BLaER1 (cell line): ENCODE measurements around the gene LAMA2.

Source experiments
- H3K27ac ChIP-seq: shearing (Covaris generic); formaldehyde crosslinking; 2 replicates; pipeline ENCODE4 v1.8.1; 2022
- H3K27me3 ChIP-seq: shearing (Covaris generic); formaldehyde crosslinking; 2 replicates; pipeline ENCODE4 v1.8.1; 2022
- H3K36me3 ChIP-seq: shearing (Covaris generic); formaldehyde crosslinking; 2 replicates; pipeline ENCODE4 v1.8.1; 2022
- H3K4me1 ChIP-seq: shearing (Covaris generic); formaldehyde crosslinking; 2 replicates; pipeline ENCODE4 v1.8.1; 2022
- H3K4me2 ChIP-seq: shearing (Covaris generic); formaldehyde crosslinking; 2 replicates; pipeline ENCODE4 v1.8.1; 2022
- H3K4me3 ChIP-seq: shearing (Covaris generic); formaldehyde crosslinking; 2 replicates; pipeline ENCODE4 v1.8.1; 2022
- H3K9ac ChIP-seq: shearing (Covaris generic); formaldehyde crosslinking; 2 replicates; pipeline ENCODE4 v1.8.1; 2022
- H3K9me3 ChIP-seq: shearing (Covaris generic); formaldehyde crosslinking; 2 replicates; pipeline ENCODE4 v1.8.1; 2022
- H4K20me1 ChIP-seq: shearing (Covaris generic); formaldehyde crosslinking; 2 replicates; pipeline ENCODE4 v1.8.1; 2022
- Cebpa-rat ChIP-seq: shearing (Covaris generic); IDR thresholded peaks from 2 replicates; pipeline ENCODE4 v1.8.1; 2022

Gene LAMA2

DNA sequence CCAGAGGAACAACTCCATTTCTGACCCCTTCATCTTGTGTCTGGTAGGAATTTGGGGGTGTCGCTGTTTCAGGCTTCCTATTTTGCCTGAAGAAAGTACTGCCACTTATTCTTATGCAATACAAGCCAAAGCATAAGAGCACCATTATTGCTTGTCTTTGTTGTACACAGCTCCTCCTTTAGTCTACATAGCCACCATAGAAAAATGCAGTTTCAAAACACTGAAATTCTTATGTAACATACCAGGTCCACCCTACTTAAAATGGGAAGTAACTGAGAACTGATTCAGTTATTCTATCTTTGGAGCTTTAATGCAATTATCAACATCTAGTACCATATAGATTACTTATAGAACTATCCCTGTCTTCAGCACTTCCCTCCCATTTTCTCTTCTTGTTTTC is 571.5 kb downstream of the LAMA2 start:
- H3K27me3 ChIP-seq: no peaks in the 10 kb centered on the region
- no peaks in the 10 kb centered on the region for H3K36me3 ChIP-seq
- TF ChIP-seq Cebpa-rat: no peak
- H3K27ac ChIP-seq: no peak overlapping the region
- H3K4me1 ChIP-seq: no peaks in the 10 kb centered on the region
- no peaks in the 10 kb centered on the region for H4K20me1 ChIP-seq
- no peak overlapping the region for H3K9ac ChIP-seq
- no peaks in the 10 kb centered on the region for H3K9me3 ChIP-seq
- no peak overlapping the region for H3K4me2 ChIP-seq
- no peak overlapping the region for H3K4me3 ChIP-seq

DNA sequence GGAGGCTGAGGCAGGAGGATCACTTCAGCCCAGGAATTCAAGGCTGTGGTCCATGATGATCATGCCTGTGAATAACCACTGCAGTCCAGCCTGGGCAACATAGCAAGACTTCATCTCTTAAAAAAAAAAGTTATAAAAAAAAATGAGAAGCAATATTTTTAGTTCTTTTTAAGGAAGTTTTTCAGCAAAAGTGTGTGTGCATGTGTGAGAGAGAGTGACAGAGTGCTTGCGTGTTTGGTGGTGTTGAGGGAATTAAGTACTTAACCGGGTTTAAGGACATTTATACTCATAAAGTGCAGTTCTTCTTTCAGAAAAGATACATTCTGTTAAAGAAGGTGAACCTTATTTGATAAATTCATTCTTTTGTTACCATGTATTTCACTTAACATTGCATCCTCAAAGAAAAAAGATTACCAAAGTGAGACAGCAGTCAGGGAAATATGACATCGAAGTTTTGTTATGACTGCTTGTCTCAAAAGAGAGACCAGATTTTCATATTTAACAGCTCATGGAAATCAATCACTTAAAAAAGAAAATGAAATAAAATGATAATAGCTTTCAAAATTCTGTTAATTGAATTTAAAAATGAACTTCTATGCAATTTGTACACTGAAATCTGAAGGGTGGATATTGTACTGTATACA is 572.3 kb downstream of the LAMA2 start:
- Histone ChIP-seq H3K27ac (no peak overlapping the region), H3K4me3 (no peak overlapping the region), H3K9me3 (no peaks in the 10 kb centered on the region), H3K27me3 (no peaks in the 10 kb centered on the region), H3K4me2 (no peak overlapping the region), H3K9ac (no peak overlapping the region), H4K20me1 (no peaks in the 10 kb centered on the region), H3K4me1 (no peaks in the 10 kb centered on the region), H3K36me3 (no peaks in the 10 kb centered on the region)
- TF ChIP-seq Cebpa-rat: no peak

DNA sequence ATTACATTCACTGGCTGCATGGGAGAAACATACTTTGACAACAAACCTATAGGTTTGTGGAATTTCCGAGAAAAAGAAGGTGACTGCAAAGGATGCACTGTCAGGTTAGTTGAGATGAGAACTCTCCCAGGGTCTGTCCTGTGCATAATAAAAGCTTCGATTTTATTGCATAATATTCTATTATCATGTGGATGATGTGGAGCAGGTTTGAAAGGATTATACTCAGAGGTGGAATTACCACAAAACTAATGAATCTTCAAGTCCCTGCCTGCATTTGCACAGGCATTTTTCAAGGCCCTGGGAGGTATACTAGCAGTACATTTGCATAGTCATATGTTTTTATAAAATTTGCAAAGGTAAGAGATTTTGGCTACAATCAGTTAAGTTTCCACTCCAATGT is 577.3 kb downstream of the LAMA2 start:
- H4K20me1 ChIP-seq: no peaks in the 10 kb centered on the region
- TF ChIP-seq Cebpa-rat: no peak
- no peaks in the 10 kb centered on the region for H3K4me1 ChIP-seq
- no peaks in the 10 kb centered on the region for H3K9me3 ChIP-seq
- H3K27ac ChIP-seq: no peak overlapping the region
- H3K4me3 ChIP-seq: no peak overlapping the region
- H3K27me3 ChIP-seq: no peaks in the 10 kb centered on the region
- no peak overlapping the region for H3K9ac ChIP-seq
- H3K36me3 ChIP-seq: no peaks in the 10 kb centered on the region
- no peak overlapping the region for H3K4me2 ChIP-seq

DNA sequence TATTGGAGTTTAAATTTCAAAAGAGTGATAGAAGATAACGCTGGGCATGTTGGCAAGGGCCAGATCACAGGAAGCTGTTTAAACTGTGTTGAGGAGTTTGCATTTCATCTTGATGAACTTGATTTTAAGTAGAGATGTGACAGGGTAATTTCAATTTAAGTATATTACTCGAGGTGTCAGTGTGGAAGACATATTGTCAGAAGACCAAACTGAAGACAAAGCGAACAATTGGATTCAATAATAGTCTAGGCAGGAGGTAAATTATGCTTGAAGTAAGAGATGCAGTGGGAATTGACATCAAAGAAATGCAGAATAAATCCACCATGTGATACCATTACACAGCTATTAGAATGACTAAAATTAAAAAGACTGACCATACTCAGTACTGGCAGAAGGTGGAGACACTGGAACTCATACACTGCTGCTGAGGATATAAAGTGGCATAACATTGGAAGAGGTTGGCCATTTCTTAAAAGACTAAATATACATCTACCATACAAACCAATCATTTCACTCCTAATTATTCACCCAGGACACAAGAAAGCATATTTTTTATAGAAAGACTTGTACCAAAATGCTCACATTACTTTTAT is 586.2 kb downstream of the LAMA2 start:
- TF ChIP-seq Cebpa-rat: no peak
- no peaks in the 10 kb centered on the region for H4K20me1 ChIP-seq
- H3K36me3 ChIP-seq: no peaks in the 10 kb centered on the region
- no peak overlapping the region for H3K4me2 ChIP-seq
- no peak overlapping the region for H3K27ac ChIP-seq
- H3K4me3 ChIP-seq: no peak overlapping the region
- H3K9ac ChIP-seq: no peak overlapping the region
- no peaks in the 10 kb centered on the region for H3K27me3 ChIP-seq
- no peaks in the 10 kb centered on the region for H3K9me3 ChIP-seq
- no peaks in the 10 kb centered on the region for H3K4me1 ChIP-seq

DNA sequence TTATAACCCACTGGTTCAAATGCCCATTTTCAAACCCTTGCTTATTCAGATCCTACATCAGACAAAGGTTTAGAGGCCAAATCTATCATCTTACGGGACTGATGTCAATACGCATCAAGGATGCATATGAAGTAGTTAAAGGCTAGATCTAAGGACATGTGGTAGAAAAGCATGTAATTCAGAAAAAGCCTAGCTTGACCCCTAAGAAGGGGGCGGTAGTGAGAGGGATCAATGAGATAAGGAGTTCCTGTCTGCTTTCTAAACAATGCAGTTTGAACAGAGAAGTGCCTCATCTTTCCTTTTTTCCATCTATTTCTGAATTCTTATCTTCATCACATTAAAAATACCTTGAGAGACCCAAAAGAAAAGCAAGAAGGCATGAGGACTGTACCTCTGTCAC is 589.3 kb downstream of the LAMA2 start:
- no peaks in the 10 kb centered on the region for H4K20me1 ChIP-seq
- TF ChIP-seq Cebpa-rat: no peak

DNA sequence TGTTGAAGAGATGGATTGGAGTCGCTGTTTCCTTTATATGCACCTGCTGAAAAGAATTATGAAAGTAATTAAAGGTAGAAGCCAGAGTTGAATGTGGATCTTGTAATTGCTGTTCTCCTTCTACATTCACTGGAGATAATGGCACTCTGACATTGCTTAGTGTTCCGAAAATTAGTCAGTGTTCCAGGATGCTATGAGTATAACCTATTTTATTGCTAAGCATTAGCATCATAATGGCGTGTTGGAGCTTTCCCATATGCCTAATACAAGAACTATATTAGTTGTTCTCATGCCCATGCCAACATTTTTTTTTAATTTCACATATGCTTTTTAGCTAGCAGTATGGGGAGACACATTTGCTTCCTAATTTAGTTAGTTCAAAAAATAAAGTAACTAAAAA is 590.6 kb downstream of the LAMA2 start:
- Histone ChIP-seq H3K27me3 (no peaks in the 10 kb centered on the region), H4K20me1 (no peaks in the 10 kb centered on the region), H3K36me3 (no peaks in the 10 kb centered on the region), H3K4me3 (no peak overlapping the region), H3K4me1 (no peaks in the 10 kb centered on the region), H3K9ac (no peak overlapping the region), H3K27ac (no peak overlapping the region), H3K9me3 (no peaks in the 10 kb centered on the region), H3K4me2 (no peak overlapping the region)
- TF ChIP-seq Cebpa-rat: no peak

More for the DNA sequence above, 589.3 kb downstream of the LAMA2 start:
- H3K4me2 ChIP-seq: no peak overlapping the region
- no peaks in the 10 kb centered on the region for H3K27me3 ChIP-seq
- H3K4me3 ChIP-seq: no peak overlapping the region
- no peaks in the 10 kb centered on the region for H3K9me3 ChIP-seq
- no peak overlapping the region for H3K27ac ChIP-seq
- no peak overlapping the region for H3K9ac ChIP-seq
- H3K4me1 ChIP-seq: no peaks in the 10 kb centered on the region
- no peaks in the 10 kb centered on the region for H3K36me3 ChIP-seq

DNA sequence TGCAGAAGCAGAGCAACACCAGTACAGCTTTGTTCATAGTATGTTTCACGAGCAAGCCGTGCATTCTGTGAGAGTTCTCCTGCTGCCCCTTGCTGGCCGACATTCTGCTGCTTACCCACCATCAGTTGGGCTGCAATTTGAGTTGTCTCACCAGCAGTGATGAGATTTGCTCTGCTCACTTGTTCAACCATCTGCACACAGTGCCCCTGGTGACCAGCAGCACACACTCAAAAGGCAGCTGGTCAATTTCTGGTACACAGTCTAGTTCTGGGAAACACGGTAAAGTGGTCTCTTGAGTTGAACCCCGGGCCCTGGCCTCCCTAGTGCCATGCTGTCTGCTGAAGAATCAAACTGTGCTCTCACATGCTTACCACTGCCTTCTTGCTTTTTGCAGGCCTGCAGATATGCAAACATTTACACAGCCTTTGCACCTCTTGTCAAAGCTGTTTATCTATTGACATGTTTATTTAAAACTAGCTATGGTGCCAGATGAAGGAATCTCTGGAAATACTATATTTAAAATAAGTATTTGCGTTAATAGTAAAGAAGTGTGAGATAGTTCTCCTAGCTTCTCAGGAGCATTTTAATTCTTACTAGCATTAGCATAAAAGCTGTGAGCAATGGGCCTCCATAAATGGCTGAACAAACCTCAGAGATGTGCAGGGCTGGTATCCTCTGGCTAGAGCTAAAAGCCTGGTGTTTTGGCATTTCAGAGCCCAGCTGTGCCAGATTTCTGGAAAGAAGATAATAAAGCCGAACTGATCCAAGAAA is 592.7 kb downstream of the LAMA2 start:
- no peaks in the 10 kb centered on the region for H3K27me3 ChIP-seq
- no peak for TF ChIP-seq Cebpa-rat
- no peak overlapping the region for H3K4me2 ChIP-seq
- H4K20me1 ChIP-seq: no peaks in the 10 kb centered on the region
- no peaks in the 10 kb centered on the region for H3K9me3 ChIP-seq
- H3K27ac ChIP-seq: no peak overlapping the region
- H3K36me3 ChIP-seq: no peaks in the 10 kb centered on the region
- H3K4me3 ChIP-seq: no peak overlapping the region
- no peaks in the 10 kb centered on the region for H3K4me1 ChIP-seq
- H3K9ac ChIP-seq: no peak overlapping the region

DNA sequence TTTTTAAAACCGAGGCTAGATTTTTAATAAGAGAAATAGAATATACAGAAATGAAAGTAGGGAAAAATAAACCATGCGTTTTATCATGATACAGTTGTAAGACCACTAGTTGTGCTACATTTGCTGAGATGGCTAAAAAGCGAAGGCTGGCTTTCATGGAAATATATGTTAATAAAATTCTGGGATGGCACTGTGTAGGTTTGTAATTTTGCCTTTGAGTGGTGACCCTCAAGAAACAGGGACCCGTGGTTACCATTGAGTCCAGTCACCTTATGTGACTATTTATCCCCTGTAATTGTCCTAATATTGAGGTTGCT is 593.3 kb downstream of the LAMA2 start:
- Histone ChIP-seq H4K20me1 (no peaks in the 10 kb centered on the region), H3K4me2 (no peak overlapping the region), H3K4me3 (no peak overlapping the region), H3K9ac (no peak overlapping the region), H3K36me3 (no peaks in the 10 kb centered on the region), H3K27me3 (no peaks in the 10 kb centered on the region), H3K9me3 (no peaks in the 10 kb centered on the region), H3K4me1 (no peaks in the 10 kb centered on the region), H3K27ac (no peak overlapping the region)
- no peak for TF ChIP-seq Cebpa-rat

DNA sequence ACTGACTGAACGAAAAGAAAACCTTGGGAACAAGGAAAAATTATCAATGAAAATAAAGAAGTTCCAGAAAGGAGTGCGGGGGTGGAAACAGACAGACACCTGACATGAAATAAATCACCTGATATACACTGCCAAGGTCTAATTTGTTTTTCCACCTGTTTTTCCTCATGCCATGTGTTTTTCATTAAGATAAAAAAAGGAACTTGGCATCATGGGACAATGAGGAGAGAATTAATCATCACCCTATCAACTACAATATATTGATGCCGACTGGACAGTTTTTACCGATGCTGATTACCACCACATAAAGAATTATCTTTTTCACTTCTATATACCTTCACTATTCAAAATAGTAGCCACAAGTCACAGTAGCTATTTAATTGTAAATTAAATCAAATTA is 593.9 kb downstream of the LAMA2 start:
- Histone ChIP-seq H3K4me3 (no peak overlapping the region), H4K20me1 (no peaks in the 10 kb centered on the region), H3K4me2 (no peak overlapping the region), H3K4me1 (no peaks in the 10 kb centered on the region), H3K36me3 (no peaks in the 10 kb centered on the region), H3K9me3 (no peaks in the 10 kb centered on the region), H3K27me3 (no peaks in the 10 kb centered on the region), H3K9ac (no peak overlapping the region), H3K27ac (no peak overlapping the region)
- TF ChIP-seq Cebpa-rat: no peak

DNA sequence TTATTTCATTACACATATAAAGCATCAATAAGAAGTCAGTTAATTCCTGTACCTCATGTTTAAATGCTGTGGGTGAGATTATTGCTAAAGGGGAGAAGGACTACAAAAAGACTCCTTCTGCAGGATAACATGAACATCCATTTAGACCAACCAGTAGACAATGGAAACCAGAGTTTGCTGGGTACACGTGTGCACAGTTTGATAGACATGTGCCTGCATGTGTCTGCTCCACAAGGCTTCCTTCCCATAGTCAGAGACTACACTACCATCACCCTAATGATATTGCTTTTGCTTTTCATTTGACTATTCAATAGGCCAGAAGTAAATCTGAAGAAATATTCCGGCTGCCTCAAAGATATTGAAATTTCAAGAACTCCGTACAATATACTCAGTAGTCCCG is 595.4 kb downstream of the LAMA2 start:
- no peak overlapping the region for H3K9ac ChIP-seq
- H3K27ac ChIP-seq: no peak overlapping the region
- H3K9me3 ChIP-seq: no peaks in the 10 kb centered on the region

More for the DNA sequence above, 595.4 kb downstream of the LAMA2 start:
- no peaks in the 10 kb centered on the region for H3K4me1 ChIP-seq
- H3K36me3 ChIP-seq: no peaks in the 10 kb centered on the region
- no peak overlapping the region for H3K4me2 ChIP-seq
- no peaks in the 10 kb centered on the region for H3K27me3 ChIP-seq
- no peaks in the 10 kb centered on the region for H4K20me1 ChIP-seq
- TF ChIP-seq Cebpa-rat: no peak
- H3K4me3 ChIP-seq: no peak overlapping the region
